Calu3 (cell line): ENCODE data around the gene ZNF618. TPM values are rescaled to one million over a fixed set of nuclear protein-coding genes. Genes with fewer than 3 reads are reported as not detected.

ENCODE experiments used
- BruUV-seq: library from RNA; stranded (reverse); fragments of 400-500 nt; replicated peaks from 2 replicates; lab custom pipeline; 2021; lab: Mats Ljungman, UMichigan
- CTCF ChIA-PET: fragments of 300-600 bp; sonication (Branson Sonifier 250); formaldehyde crosslinking; loops from one replicate; lab custom pipeline; 2022; ENCODE audit warnings: antibody characterized with exemption; lab: Charles Lee
- DNase-seq: peaks from one replicate; pipeline ENCODE4 v3.0.0; 2022
- H3K27ac Mint-ChIP-seq: one replicate; pipeline ENCODE4 v1.8.0; 2022; ENCODE audit warnings: mixed read lengths; ENCODE audit not compliant: unreplicated experiment
- H3K27me3 Mint-ChIP-seq: one replicate; pipeline ENCODE4 v1.8.0; 2022; ENCODE audit warnings: mixed read lengths; ENCODE audit not compliant: unreplicated experiment
- H3K36me3 Mint-ChIP-seq: one replicate; pipeline ENCODE4 v1.8.0; 2022; ENCODE audit warnings: mild to moderate bottlenecking, moderate library complexity, mixed read lengths; ENCODE audit not compliant: insufficient read depth, unreplicated experiment
- H3K4me1 Mint-ChIP-seq: one replicate; pipeline ENCODE4 v1.8.0; 2022; ENCODE audit warnings: mild to moderate bottlenecking, low read depth, mixed read lengths; ENCODE audit not compliant: unreplicated experiment
- H3K4me3 Mint-ChIP-seq: one replicate; pipeline ENCODE4 v1.8.0; 2022; ENCODE audit warnings: mild to moderate bottlenecking, low read depth, moderate library complexity, mixed read lengths; ENCODE audit not compliant: unreplicated experiment
- H3K9me3 Mint-ChIP-seq: one replicate; pipeline ENCODE4 v1.8.0; 2022; ENCODE audit warnings: low read depth, mixed read lengths; ENCODE audit not compliant: unreplicated experiment
- CTCF ChIP-seq: fragments of 200-600 bp; IDR thresholded peaks from one replicate; pipeline ENCODE4 v1.8.0; 2022; ENCODE audit warnings: antibody characterized with exemption; ENCODE audit not compliant: unreplicated experiment
- intact Hi-C: fragments of 100-400 bp; cut with micrococcal nuclease; formaldehyde crosslinking; loops from one replicate; pipeline ENCODE4 v1.10.0; 2022; ENCODE audit not compliant: unreplicated experiment
- total RNA-seq: library from RNA; stranded (reverse); gene quantifications from 2 replicates; pipeline ENCODE4 v1.2.3, GENCODE V29; 2022

The ZNF618 gene
- total RNA-seq, 1 experiment from 2014 or later, result 20.3 TPM

GRCh38 chr9:113984639-113985380, 108.7 kb downstream of the ZNF618 start:
- H3K27me3 Mint-ChIP-seq, result no peaks in the 10 kb centered on the region
- H3K36me3 Mint-ChIP-seq, result peaks cover 4% of the 10 kb centered on the region
- H3K27ac Mint-ChIP-seq, result no peak overlapping the region
- intact Hi-C loops, result no loop called here
- DNase-seq, result no peak
- CTCF ChIA-PET, result no interaction called here
- no peak overlapping the region for H3K4me3 Mint-ChIP-seq
- BruUV-seq, result no TSS peak
- no peaks in the 10 kb centered on the region for H3K9me3 Mint-ChIP-seq
- no peaks in the 10 kb centered on the region for H3K4me1 Mint-ChIP-seq
- no peak for TF ChIP-seq CTCF

- no peak overlapping the region for H3K27ac Mint-ChIP-seq
- BruUV-seq, result no TSS peak
- H3K9me3 Mint-ChIP-seq, result no peaks in the 10 kb centered on the region
- H3K4me3 Mint-ChIP-seq, result no peak overlapping the region
- TF ChIP-seq CTCF, result no peak
- no peaks in the 10 kb centered on the region for H3K27me3 Mint-ChIP-seq
- no peaks in the 10 kb centered on the region for H3K4me1 Mint-ChIP-seq
- intact Hi-C loops, result no loop called here
- H3K36me3 Mint-ChIP-seq, result peaks cover 4% of the 10 kb centered on the region
- CTCF ChIA-PET, result no interaction called here
- no peak for DNase-seq
These were observed 110.0 kb downstream of the ZNF618 start for GRCh38 chr9:113985968-113986585.

GRCh38 chr9:113986931-113987330, 110.8 kb downstream of the ZNF618 start:
- H3K9me3 Mint-ChIP-seq, result no peaks in the 10 kb centered on the region
- no peak for DNase-seq

GRCh38 chr9:113987526-113987925, 111.4 kb downstream of the ZNF618 start:
- BruUV-seq, result no TSS peak
- CTCF ChIA-PET, result no interaction called here
- no peaks in the 10 kb centered on the region for H3K9me3 Mint-ChIP-seq
- intact Hi-C loops, result no loop called here
- peaks cover 4% of the 10 kb centered on the region for H3K36me3 Mint-ChIP-seq
- no peak for DNase-seq
- no peak overlapping the region for H3K27ac Mint-ChIP-seq
- no peak overlapping the region for H3K4me3 Mint-ChIP-seq
- H3K27me3 Mint-ChIP-seq, result no peaks in the 10 kb centered on the region
- no peaks in the 10 kb centered on the region for H3K4me1 Mint-ChIP-seq
- TF ChIP-seq CTCF, result no peak

More at GRCh38 chr9:113986931-113987330, 110.8 kb downstream of the ZNF618 start:
- no peak overlapping the region for H3K27ac Mint-ChIP-seq
- H3K4me3 Mint-ChIP-seq, result no peak overlapping the region
- H3K4me1 Mint-ChIP-seq, result no peaks in the 10 kb centered on the region
- peaks cover 4% of the 10 kb centered on the region for H3K36me3 Mint-ChIP-seq
- BruUV-seq, result no TSS peak
- intact Hi-C loops, result no loop called here
- TF ChIP-seq CTCF, result no peak
- CTCF ChIA-PET, result no interaction called here
- H3K27me3 Mint-ChIP-seq, result no peaks in the 10 kb centered on the region
